ENCODE measurements around the gene OVOL3. TPM values are rescaled to one million over a fixed set of nuclear protein-coding genes. Genes with fewer than 3 reads are reported as not detected.
"Not testable (repeated sequence)": the region's sequence is repeated elsewhere in the genome, so short reads cannot be mapped to it uniquely, and the experiment has no call there.

Gene OVOL3
- total and polyA plus RNA-seq, 3 donors from 2014 or later, result 2.6 to 3.4 (median 3.3) TPM

DNA sequence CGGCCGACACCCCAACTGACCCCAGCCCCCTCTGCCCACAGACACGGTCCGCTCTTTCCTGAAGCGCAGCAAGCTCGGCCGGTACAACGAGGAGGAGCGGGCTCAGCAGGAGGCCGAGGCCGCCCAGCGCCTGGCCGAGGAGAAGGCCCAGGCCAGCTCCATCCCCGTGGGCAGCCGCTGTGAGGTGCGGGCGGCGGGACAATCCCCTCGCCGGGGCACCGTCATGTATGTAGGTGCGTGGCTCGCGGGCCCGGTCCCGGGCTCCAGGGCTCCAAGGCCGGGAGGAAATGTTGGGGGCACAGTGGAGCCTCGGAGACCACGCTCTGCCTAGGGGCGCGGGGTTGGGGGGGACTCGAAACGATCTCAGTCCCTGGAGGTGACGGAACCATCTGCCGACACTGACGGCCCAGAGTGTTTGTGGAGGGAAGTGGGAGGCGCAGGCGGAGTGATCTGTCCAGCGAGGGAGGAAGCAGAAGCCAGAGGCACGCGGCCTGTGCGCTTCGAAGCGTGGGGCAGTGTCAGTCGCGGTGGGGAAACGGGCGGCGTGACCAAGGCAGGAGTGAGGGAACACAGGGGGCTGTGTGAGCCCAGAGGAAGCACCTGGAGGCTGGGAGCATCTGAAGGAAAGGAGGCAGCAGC lies 10.7 kb downstream of the OVOL3 start:
- 68% methylated on average over 46 to 49 of the region's 49 CpGs for WGBS, 2 donors

DNA sequence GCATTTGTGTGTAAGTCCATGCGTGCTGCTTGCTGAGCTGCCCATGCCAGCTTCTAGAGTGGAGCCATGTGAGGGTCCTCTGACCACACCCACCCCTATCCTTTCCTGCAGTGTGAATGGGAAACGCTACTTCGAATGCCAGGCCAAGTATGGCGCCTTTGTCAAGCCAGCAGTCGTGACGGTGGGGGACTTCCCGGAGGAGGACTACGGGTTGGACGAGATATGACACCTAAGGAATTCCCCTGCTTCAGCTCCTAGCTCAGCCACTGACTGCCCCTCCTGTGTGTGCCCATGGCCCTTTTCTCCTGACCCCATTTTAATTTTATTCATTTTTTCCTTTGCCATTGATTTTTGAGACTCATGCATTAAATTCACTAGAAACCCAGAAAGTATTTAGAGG lies 14.6 kb downstream of the OVOL3 start:
- Histone ChIP-seq H3K27me3 (no peaks in the 10 kb centered on the region), H3K27ac (no peak overlapping the region), H3K4me3 (no peak overlapping the region), H3K36me3 (ENCODE audit: low read depth, missing control alignments) (no peaks in the 10 kb centered on the region), H3K4me1 (peaks cover 4% of the 10 kb centered on the region), H3K9me3 (no peaks in the 10 kb centered on the region)
- no peak for TF ChIP-seq POLR2A (IDR thresholded peaks at IDR 0.05)
- TF ChIP-seq, protein P1, sequence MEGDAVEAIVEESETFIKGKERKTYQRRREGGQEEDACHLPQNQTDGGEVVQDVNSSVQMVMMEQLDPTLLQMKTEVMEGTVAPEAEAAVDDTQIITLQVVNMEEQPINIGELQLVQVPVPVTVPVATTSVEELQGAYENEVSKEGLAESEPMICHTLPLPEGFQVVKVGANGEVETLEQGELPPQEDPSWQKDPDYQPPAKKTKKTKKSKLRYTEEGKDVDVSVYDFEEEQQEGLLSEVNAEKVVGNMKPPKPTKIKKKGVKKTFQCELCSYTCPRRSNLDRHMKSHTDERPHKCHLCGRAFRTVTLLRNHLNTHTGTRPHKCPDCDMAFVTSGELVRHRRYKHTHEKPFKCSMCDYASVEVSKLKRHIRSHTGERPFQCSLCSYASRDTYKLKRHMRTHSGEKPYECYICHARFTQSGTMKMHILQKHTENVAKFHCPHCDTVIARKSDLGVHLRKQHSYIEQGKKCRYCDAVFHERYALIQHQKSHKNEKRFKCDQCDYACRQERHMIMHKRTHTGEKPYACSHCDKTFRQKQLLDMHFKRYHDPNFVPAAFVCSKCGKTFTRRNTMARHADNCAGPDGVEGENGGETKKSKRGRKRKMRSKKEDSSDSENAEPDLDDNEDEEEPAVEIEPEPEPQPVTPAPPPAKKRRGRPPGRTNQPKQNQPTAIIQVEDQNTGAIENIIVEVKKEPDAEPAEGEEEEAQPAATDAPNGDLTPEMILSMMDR (IDR thresholded peaks at IDR 0.05), result no peak
- intact Hi-C loops (cut with DNase I; ENCODE audit: low total_unique reads), result loop anchor here (5.0 kb wide), 1 partner anchor 47 kb away; no protein-coding TSS in a partner anchor
- WGBS, 2 donors, result 81 to 86% methylated on average over 9 of the region's 9 CpGs
- no peak for DNase-seq

More for the DNA sequence above, 10.7 kb downstream of the OVOL3 start:
- no peak for TF ChIP-seq POLR2A (IDR thresholded peaks at IDR 0.05)
- TF ChIP-seq, protein P1 (IDR thresholded peaks at IDR 0.05), result no peak
- H3K4me3 ChIP-seq, result peak overlapping the region; percentile 12 to 36
- H3K36me3 ChIP-seq (ENCODE audit: low read depth, missing control alignments), result no peaks in the 10 kb centered on the region
- DNase-seq, result peak; percentile 30
- H3K27ac ChIP-seq, result no peak overlapping the region
- no peaks in the 10 kb centered on the region for H3K9me3 ChIP-seq
- H3K27me3 ChIP-seq, result no peaks in the 10 kb centered on the region
- H3K4me1 ChIP-seq, result no peaks in the 10 kb centered on the region
- intact Hi-C loops (cut with DNase I; ENCODE audit: low total_unique reads), result no loop called here

DNA sequence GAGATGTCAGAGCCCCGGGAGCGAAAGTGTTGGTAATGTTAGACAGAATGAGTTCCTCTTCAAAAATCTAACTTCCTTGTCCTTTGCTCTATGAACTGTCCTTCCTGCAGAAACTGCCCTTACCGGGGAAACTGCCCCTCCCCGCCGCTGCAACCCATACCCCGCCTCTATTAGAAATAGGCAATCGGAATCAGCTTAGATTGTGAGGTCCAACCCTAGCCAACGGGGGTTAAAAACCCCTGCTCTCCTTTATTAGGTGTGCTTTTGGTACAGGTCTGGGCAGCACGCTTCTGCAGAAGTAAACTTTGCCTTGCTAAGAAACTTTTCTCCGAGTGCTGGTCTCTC lies 17.4 kb downstream of the OVOL3 start:
- Histone ChIP-seq H3K4me3 (peak overlapping the region; percentile 55 to 58), H3K36me3 (ENCODE audit: low read depth, missing control alignments) (no peaks in the 10 kb centered on the region), H3K9me3 (no peaks in the 10 kb centered on the region), H3K27ac (peak overlapping the region; percentile 75 to 89), H3K27me3 (no peaks in the 10 kb centered on the region), H3K4me1 (peaks cover 4% of the 10 kb centered on the region)
- TF ChIP-seq, protein P1 (IDR thresholded peaks at IDR 0.05), result no peak
- TF ChIP-seq POLR2A (IDR thresholded peaks at IDR 0.05), result no peak
- DNase-seq, result no peak
- intact Hi-C loops (cut with DNase I; ENCODE audit: low total_unique reads), result loop anchor here (5.0 kb wide), 1 partner anchor 44 kb away; no protein-coding TSS in a partner anchor
- WGBS, 2 donors, result 5% methylated on average over 10 of the region's 10 CpGs

DNA sequence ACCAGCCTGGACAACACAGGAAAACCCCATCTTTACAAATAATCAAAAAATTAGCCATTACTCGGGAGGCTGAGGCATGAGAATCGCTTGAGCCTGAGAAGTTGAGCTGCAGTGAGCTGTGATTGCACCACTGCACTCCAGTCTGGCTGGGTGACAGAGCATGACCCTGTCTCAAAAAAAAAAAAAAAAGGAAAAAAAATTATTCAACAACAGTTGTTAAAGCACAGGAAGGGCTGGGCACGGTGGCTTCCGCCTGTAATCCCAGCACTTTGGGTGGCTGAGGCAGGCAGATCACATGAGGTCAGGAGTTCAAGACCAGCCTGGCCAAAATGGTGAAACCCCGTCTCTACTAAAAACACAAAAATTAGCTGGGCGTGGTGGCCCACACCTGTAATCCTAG lies 20.3 kb downstream of the OVOL3 start:
- H3K27me3 ChIP-seq; H3K27ac ChIP-seq; H3K4me3 ChIP-seq; H3K9me3 ChIP-seq; H3K36me3 ChIP-seq (ENCODE audit: low read depth, missing control alignments); DNase-seq; intact Hi-C loops (cut with DNase I; ENCODE audit: low total_unique reads); H3K4me1 ChIP-seq: not testable (repeated sequence)
- 82 to 89% methylated on average over 6 of the region's 6 CpGs for WGBS, 2 donors

DNA sequence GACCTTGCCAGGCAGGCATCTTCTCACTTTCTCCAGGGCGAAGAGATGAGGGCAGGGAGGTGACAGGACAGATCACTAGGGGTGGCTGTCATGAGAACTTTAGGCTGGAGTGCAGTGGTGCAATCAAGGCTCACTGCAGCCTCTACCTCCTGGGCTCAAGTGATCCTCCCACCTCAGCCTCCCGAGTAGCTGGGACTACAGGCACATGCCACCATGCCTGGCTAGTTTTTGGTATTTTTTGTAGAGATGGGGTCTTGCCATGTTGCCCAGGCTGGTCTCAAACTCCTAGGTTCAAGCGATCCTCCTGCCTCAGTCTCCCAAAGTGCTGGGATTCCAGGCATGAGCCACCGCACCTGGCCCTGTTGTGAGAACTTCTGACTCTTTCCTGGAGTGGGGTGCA lies 23.9 kb downstream of the OVOL3 start:
- H3K9me3 ChIP-seq, result not testable (repeated sequence)
- 95 to 100% methylated on average over 4 of the region's 4 CpGs for WGBS, 2 donors

More for the DNA sequence above, 23.9 kb downstream of the OVOL3 start:
- H3K27me3 ChIP-seq; intact Hi-C loops (cut with DNase I; ENCODE audit: low total_unique reads); H3K27ac ChIP-seq; DNase-seq; H3K4me3 ChIP-seq; H3K36me3 ChIP-seq (ENCODE audit: low read depth, missing control alignments); H3K4me1 ChIP-seq: not testable (repeated sequence)
